GM18519 (cell line): ENCODE data around the gene INTS6L.

Experiments
- ATAC-seq: cut with Tn5 transposase; IDR thresholded peaks from one replicate; pipeline ENCODE4 v1.9.1; 2021; ENCODE audit warnings: mild to moderate bottlenecking, moderate library complexity; ENCODE audit not compliant: unreplicated experiment, low FRiP score

INTS6L gene

GRCh38 chrX:135521405-135522131 lies 1.1 kb downstream of the INTS6L start:
- peak; percentile 40 for ATAC-seq

GRCh38 chrX:135522132-135522530 lies 1.7 kb downstream of the INTS6L start:
- no peak for ATAC-seq

- ATAC-seq, result no peak
Observed at GRCh38 chrX:135522878-135523693, 2.6 kb downstream of the INTS6L start.

- no peak for ATAC-seq
Observed at GRCh38 chrX:135528254-135528653, 7.8 kb downstream of the INTS6L start.

- ATAC-seq, result no peak
Observed at GRCh38 chrX:135528756-135529155, 8.3 kb downstream of the INTS6L start.

GRCh38 chrX:135530097-135530496 lies 9.6 kb downstream of the INTS6L start:
- ATAC-seq, result no peak

- ATAC-seq, result no peak
Observed at GRCh38 chrX:135531813-135532212, 11.4 kb downstream of the INTS6L start.

- no peak for ATAC-seq
Observed at GRCh38 chrX:135535077-135535940, 14.8 kb downstream of the INTS6L start.

- ATAC-seq, result no peak
Observed at GRCh38 chrX:135536877-135537276, 16.4 kb downstream of the INTS6L start.

GRCh38 chrX:135541351-135541750 lies 20.9 kb downstream of the INTS6L start:
- ATAC-seq, result no peak

- ATAC-seq, result no peak
Observed at GRCh38 chrX:135543172-135543571, 22.7 kb downstream of the INTS6L start.

GRCh38 chrX:135543924-135544323 lies 23.5 kb downstream of the INTS6L start:
- no peak for ATAC-seq

GRCh38 chrX:135544338-135544948 lies 24.0 kb downstream of the INTS6L start:
- no peak for ATAC-seq

GRCh38 chrX:135547767-135548166 lies 27.3 kb downstream of the INTS6L start:
- ATAC-seq, result no peak

GRCh38 chrX:135549519-135549918 lies 29.1 kb downstream of the INTS6L start:
- ATAC-seq, result no peak

GRCh38 chrX:135556055-135556454 lies 35.6 kb downstream of the INTS6L start:
- ATAC-seq, result peak; percentile 62

GRCh38 chrX:135557344-135557743 lies 36.9 kb downstream of the INTS6L start:
- no peak for ATAC-seq

- ATAC-seq, result no peak
Observed at GRCh38 chrX:135572436-135572835, 52.0 kb downstream of the INTS6L start.

GRCh38 chrX:135581496-135581895 lies 61.0 kb downstream of the INTS6L start:
- no peak for ATAC-seq

GRCh38 chrX:135585153-135585552 lies 64.7 kb downstream of the INTS6L start:
- no peak for ATAC-seq
